ENCODE results near the gene ARHGDIA.

DNA sequence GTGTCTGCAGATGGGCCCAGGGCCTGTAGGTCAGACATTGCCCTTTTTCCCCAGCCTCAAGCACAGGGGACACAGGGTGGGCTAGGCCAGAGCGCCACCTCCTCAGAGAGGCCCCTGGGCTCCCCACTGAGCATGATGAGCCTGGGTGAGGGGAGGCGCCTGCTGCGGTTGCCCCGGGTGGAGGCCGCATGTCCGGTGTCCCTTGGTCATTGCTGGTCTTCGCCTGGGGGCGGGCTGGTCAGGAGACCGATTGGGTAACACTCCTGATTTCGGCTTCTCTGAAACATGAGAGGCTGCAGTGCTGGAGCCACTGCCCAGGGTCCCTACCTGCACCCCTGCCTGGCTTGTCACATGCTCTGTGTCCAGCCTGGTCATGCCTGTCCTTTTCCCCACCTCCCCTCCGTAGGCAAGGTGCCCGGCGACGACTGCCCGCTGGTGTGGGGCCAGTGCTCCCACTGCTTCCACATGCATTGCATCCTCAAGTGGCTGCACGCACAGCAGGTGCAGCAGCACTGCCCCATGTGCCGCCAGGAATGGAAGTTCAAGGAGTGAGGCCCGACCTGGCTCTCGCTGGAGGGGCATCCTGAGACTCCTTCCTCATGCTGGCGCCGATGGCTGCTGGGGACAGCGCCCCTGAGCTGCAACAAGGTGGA, 28.5 kb upstream of the ARHGDIA start:
- TF ChIP-seq, protein P1, sequence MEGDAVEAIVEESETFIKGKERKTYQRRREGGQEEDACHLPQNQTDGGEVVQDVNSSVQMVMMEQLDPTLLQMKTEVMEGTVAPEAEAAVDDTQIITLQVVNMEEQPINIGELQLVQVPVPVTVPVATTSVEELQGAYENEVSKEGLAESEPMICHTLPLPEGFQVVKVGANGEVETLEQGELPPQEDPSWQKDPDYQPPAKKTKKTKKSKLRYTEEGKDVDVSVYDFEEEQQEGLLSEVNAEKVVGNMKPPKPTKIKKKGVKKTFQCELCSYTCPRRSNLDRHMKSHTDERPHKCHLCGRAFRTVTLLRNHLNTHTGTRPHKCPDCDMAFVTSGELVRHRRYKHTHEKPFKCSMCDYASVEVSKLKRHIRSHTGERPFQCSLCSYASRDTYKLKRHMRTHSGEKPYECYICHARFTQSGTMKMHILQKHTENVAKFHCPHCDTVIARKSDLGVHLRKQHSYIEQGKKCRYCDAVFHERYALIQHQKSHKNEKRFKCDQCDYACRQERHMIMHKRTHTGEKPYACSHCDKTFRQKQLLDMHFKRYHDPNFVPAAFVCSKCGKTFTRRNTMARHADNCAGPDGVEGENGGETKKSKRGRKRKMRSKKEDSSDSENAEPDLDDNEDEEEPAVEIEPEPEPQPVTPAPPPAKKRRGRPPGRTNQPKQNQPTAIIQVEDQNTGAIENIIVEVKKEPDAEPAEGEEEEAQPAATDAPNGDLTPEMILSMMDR (conservative IDR thresholded peaks at IDR 0.05; ENCODE audit: low read depth, low read length), result no peak
- no peak for TF ChIP-seq EZH2 (IDR thresholded peaks at IDR 0.05; ENCODE audit: low read length, unreplicated experiment)

Data from PC-3 (cell line).